HK-2 (cell line): Measurements from ENCODE around the gene NHP2.
A peak's percentile ranks its signal among the peaks of the same experiment; 100 is the strongest.

ENCODE experiments used
- DNase-seq: peaks from one replicate; pipeline ENCODE4 v3.0.0-alpha.2; 2018; ENCODE audit not compliant: unreplicated experiment

The NHP2 gene

GRCh38 chr5:178174456-178174855 is 20.8 kb upstream of the NHP2 start:
- no peak for DNase-seq

- no peak for DNase-seq
These were observed 16.8 kb upstream of the NHP2 start for GRCh38 chr5:178170455-178170854.

DNA sequence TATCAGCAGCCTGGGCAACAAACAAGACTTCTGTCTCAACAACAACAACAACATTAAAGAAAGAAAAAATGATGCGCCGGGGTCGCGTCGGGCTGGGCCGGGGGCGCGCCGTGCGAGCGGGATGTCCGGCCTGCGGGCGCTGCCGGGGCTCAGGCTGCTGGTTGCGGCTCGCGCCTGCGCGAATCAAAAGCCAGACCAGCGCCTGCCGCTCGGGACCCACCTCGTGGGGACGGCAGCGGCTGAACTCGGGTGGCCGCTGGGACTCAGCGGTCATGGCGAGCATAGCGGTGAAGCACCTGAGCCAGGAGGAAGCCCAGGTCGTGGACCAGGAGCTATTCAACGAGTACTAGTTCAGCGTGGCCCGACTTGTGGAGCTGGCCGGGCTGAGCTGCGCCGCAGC is 11.9 kb upstream of the NHP2 start:
- no peak for DNase-seq

DNA sequence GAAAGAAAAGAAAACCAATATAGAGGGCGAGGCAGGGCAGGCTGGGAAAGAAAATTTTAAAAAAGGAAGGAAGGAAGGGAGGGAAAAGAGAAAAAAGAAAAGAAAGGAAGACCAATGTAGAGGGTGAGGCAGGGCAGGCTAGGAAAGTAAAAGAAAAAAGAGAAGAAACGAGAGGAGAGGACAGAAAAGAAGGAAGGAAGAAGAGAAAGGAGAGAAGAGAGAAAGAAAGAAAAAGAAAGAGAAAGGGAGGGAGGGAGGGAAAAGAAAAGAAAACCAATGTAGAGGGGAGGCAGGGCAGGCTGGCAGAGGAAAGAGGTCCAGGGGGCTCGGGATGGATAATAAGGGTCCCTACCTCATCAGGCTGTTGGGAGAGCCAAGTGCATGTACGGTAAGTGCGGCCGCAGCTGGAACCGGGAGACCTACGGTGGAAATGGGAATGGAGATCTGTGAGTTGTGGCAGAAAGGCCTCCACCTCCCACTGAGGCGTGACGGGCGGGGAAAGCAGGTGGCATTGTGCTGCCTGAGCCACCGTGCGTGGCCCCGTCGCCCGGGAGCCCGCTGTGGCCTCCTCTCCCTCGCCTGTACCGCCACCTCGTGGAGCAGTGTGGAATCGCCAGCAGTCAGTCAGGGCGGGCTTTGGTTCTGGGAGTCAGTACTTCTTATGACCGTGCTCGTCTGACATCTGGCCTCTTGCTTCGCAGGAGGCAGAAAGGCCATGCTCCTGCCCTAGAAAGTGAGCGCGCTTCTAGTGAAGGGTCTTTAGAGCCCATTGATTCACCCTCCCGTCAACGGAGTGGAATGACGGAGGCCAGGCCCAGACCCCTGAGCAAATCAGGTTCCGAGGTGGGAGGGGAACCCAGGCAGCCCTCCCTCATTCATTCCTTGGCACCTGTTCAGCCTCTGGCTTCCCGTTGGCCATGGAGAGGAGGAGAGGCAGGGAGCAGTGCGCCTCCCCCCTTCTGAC is 10.4 kb upstream of the NHP2 start:
- DNase-seq = peak; percentile 82

DNA sequence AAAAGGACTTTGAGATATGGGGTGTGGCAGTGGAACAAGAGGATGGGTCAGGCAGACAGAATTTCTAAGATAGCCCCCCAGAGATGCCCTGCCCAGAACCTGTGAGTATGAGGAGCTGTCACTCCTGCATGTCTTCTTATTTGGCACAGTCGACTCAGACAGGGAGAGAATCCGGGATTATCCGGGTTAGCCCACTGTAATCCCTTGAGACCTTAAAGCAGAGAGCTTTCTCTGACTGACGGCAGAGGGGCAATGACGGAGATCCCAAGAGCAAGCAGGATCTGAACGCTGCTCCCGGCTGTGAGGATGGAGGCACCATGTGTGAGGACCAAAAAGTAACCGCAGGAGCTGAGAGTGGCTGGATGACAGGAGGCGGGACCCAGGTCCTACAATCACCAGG is 8.8 kb upstream of the NHP2 start:
- DNase-seq = no peak

DNA sequence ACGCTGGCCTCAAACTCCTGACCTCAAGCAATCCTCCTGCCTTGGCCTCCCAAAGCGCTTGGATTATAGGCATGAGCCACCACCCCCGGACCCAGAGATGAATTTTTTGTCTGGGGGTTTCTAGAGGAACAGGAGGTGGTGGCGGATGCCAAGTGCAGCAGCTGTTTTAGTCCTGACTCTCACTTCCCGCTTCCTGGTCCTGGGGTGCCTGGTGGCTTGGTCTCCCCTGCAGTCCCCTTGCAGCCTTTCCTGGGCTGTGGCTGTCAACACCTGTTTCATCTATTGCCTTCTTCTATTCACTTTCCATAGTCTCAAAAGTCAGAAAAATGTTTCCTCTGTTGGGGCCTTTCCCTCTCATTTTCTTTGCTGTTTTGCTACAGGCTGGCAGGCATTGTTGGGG is 6.5 kb upstream of the NHP2 start:
- no peak for DNase-seq

DNA sequence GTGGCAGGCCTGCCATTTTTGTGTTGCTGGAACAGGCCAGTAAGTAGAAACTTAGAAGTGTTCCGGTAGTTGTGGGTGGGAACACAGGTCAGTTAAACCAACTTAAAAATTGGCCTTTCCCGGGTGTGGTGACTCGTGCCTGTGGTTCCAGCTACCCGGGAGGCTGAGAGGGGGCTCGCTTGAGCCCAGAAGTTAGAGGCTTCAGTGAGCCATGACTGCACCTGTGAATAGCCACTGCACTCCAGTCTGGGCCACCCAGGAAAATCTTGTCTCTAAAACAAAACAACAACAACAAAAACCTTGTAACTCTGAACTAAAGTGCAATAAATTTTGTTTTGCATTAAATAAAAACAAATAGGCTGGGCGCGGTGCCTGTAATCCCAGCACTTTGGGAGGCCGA is 1.4 kb upstream of the NHP2 start:
- DNase-seq = no peak

- DNase-seq = no peak
These were observed 917 bp downstream of the NHP2 start for GRCh38 chr5:178152491-178153444.

DNA sequence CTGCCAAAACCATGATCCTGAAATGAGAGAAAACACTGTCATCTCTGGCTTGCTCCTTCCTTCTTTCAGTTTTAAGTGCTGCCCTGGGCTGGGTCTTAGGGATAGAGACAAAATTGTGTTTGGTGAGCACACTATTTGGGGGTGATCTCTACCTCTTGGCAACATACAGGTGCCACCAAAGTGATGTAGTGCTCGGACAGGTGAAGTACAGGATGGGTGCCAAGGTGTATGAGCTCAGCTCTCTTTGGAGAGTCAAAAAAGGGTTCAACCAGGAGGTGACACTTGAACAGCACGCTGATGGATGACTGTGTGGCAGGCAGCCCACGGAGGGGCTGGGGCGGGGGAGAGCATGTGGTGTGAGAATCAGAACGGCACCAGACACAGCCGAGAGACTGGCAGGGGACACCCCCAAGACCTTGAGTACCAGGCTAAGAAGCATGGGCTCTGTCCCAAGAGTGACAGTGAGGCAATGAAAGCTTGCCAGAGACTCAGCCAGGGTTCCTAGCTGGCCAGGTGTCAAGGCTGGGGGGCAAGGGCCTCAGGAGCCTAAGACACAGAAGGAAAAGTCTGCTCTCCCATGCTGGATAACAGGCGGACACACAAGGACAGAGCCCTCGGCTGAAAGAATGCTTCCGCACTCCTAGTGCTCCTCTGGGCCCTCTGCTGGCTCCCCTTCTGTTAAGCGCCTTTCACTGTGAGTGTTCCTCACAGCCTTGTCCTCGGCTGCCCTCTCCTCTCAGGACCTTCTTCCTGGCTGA is 2.5 kb downstream of the NHP2 start:
- DNase-seq = no peak

DNA sequence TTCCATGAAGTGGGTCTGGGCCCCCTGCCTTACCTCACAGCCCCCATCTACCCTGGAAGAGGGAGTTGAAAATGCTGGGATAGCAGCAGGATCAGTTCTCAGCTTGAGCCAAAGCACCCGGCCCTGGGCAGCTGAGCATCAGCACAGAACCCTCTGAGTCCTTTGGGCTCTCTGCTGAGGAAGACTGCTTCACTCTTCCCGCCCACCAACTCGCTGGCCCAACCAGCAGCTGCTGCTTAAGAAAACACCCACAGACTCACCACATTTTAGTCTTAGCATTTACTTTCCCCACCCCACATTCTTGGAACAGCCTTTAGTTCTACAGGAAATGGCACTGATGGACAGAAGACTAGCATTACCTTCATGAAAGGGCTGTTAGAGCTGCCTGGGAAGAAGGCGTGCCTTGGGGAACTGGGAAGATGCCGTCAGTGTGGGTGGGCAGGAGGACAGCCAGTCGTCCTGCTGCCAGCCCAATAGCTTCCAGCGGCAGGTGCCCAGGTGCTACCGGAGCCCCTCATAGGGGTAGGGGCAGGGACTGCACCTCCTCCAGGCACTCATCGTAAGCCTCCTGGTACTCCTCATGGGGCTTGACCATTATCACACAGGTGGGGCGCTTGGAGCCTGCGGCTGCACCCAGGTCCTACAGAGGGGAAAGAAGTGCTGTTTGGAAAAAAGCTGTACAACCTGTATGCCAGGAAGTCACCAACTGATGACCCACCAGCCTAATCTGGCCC is 4.3 kb downstream of the NHP2 start:
- DNase-seq = no peak

- DNase-seq = no peak
These were observed 6.3 kb downstream of the NHP2 start for GRCh38 chr5:178147406-178147805.

DNA sequence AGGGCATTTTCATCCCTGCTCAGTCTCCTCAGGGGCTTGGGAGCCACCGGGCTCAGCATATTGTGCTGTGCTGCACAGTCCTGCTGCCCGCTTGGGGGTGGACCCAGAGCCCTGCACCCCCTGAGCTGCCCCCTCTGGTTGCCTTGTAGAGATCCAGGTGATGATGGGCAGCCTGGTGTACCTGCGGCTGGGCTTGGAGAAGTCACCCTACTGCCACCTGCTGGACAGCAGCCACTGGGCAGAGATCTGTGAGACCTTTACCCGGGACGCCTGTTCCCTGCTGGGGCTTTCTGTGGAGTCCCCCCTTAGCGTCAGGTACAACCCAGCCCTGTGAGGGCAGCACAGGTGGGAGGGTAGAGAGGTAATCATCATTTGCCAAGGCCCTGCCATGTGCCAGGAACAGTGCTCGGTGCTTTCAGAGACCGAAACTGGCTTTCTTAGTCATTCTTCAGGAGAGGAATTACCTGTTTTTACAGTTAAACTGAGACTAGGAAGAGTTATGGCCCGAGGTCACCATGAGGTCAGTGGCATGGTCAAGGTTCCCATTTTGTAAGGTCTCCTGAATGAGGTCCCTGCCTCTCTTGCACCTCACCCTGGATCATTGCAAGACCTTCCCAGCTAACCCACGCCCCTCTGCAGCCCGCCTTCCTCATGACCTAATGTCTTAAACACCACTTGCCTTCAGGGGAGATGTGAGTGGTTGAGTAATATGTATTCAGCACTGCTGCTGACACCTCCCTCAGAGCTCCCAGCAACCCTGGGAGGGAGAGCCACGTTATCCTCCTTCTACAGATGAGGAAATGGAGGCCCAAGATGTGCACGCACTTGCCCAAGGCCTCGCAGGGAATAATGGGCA is 7.5 kb downstream of the NHP2 start:
- DNase-seq = peak; percentile 53

DNA sequence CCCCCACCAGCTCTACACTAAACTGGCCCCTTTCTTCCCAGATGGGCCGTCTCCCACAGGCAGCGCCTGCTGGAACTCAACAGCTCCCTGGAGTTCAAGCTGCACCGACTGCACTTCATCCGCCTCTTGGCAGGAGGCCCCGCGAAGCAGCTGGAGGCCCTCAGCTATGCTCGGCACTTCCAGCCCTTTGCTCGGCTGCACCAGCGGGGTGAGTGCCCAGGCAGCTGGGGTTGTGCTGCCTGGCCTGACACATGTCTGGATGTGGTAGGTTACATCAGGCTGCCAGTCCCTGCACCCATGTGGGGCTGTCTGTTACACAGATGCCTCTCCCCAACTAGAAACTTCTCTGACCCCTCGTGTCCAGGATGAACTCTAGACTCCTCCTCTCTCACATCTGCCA is 9.8 kb downstream of the NHP2 start:
- DNase-seq = no peak

DNA sequence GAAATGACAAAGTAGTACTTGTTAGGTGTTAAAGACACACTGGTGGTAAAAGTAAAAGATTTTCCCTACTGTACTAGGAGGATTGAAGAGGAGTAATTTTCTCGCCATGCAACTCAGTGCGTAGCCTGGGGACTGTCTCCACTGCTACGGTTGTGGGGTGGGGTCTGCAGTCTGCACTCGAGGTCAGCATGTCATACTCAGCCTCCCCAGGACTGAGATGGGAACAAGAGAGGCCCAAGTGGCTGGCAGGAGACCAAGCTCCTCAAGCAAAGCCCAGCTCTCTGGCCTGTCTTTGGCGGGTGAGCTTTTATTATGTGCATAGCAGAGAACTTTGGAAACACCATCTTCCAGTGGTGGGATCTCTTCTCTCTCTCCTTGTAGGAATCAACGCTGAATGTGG is 10.4 kb downstream of the NHP2 start:
- no peak for DNase-seq

- no peak for DNase-seq
These were observed 11.0 kb downstream of the NHP2 start for GRCh38 chr5:178142642-178143041.

- no peak for DNase-seq
These were observed 12.1 kb downstream of the NHP2 start for GRCh38 chr5:178141550-178141949.

DNA sequence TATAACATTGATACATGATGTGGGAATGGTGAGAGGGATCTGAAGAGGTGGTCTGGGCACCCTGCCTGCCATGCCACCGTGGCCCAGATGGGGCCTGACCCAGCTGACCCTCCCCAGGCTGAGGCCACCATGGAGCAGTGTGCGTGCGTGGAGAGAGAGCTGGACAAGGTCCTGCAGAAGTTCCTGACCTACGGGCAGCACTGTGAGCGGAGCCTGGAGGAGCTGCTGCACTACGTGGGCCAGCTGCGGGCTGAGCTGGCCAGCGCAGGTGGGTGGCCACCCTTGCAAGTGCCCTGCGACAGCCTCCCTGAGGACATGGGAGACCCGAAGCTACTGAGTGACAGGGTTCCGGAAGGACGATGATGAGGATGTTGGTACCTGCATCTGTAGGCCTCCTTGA is 15.7 kb downstream of the NHP2 start:
- no peak for DNase-seq

GRCh38 chr5:178136990-178137389 is 16.7 kb downstream of the NHP2 start:
- DNase-seq = no peak

DNA sequence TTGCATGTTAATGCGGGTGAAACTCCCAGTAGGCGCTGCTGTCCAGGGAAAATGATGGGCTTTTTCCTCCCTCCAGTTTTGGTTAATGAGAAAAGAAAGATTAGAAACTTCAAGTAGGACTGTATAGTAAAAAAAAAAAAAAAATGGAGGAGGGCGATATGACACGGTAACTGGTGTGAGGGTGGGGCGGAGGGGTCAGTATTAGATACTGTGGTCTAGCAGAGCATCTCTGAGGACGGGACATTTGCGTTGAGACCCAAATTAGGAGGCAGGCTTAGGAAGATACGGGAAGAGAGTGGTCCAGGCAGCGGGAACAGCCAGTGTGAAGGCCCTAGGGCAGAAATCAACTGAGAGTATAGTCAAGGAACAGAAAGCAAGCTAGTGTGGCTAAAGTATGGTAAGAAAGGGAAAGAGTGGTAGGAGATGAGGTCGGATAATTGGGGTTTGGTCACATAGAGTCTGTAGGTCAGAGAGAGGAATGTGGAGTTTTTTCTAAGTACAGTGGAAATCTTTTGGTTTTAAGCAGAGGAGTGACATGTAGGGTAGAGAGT is 22.2 kb downstream of the NHP2 start:
- no peak for DNase-seq
